Mesenteric fat pad (tissue), 1 donor: ENCODE measurements around the gene SFMBT1. TPM values are rescaled to one million over a fixed set of nuclear protein-coding genes. Genes with fewer than 3 reads are reported as not detected.
A peak's percentile ranks its signal among the peaks of the same experiment; 100 is the strongest.

Experiments used
- DNase-seq: peaks from one replicate; pipeline ENCODE4 v3.0.0-alpha.2; 2020; ENCODE audit warnings: low spot score
- long read RNA-seq: library from polyadenylated mRNA; unstranded; transcript quantifications from one replicate; pipeline ENCODE4 v2.0.0, GENCODE V29; 2020
- total RNA-seq: library from RNA; stranded (reverse); fragmentation: NEBNext Ultra II Directional; extraction: Animal tissue kit (Norgen Biotek cat#: 25700); gene quantifications from one replicate; pipeline ENCODE4 v1.2.1, GENCODE V29; 2021
- donor health status: DM: yes; HTN: yes; CAD: no.

The SFMBT1 gene, protein sequence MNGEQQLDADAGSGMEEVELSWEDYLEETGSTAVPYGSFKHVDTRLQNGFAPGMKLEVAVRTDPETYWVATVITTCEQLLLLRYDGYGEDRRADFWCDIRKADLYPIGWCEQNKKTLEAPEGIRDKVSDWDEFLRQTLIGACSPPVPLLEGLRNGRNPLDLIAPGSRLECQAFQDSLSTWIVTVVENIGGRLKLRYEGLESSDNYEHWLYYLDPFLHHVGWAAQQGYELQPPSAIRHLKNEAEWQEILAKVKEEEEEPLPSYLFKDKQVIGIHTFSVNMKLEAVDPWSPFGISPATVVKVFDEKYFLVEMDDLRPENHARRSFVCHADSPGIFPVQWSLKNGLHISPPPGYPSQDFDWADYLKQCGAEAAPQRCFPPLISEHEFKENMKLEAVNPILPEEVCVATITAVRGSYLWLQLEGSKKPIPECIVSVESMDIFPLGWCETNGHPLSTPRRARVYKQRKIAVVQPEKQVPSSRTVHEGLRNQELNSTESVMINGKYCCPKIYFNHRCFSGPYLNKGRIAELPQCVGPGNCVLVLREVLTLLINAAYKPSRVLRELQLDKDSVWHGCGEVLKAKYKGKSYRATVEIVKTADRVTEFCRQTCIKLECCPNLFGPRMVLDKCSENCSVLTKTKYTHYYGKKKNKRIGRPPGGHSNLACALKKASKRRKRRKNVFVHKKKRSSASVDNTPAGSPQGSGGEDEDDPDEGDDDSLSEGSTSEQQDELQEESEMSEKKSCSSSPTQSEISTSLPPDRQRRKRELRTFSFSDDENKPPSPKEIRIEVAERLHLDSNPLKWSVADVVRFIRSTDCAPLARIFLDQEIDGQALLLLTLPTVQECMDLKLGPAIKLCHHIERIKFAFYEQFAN
- total RNA-seq, result 8.9 TPM
- long read RNA-seq, partial matches to known transcripts, result 12 of 18 reads
- long read RNA-seq, other reads (novel, unspliced or antisense), result 6 of 18 reads

DNA sequence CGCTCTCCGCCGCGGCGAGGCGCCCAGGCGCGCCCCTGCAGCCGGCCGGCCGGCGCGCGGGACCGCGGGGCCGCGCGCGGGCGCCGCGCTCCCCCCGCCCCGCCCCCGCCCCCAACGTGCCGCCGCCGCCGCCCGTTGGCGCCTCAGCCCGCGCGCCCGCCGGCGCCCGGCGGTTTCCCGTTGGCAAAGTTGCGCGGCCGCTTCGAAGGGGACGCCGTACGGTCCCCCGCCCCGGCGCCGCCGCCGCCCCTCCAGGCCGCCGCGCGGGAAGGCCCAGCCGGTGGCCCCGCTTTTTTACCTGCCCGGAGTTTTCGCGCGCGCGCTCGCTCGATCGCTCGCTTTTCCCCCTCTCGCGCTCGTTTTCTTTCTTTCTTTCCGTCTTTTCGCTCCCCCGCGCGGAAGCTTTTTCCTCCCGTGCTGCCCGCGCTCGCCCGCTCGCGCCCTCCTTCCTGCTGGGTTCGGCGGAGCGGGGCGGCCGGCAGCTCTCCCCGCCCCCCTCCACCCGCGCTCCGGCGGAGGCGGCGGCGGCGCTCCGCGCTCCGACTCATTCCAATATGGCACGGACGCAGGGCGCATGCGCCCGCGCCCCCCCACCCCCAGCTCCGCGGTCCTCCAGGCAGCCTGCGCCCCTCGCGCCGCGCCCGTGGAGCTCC, at the start of gene SFMBT1:
SFMBT1 (minus strand) TSS at position 556 of the 653 bp plus-strand sequence. CDS start 76,945 bp downstream, outside the sequence.
- DNase-seq, result no peak

DNA sequence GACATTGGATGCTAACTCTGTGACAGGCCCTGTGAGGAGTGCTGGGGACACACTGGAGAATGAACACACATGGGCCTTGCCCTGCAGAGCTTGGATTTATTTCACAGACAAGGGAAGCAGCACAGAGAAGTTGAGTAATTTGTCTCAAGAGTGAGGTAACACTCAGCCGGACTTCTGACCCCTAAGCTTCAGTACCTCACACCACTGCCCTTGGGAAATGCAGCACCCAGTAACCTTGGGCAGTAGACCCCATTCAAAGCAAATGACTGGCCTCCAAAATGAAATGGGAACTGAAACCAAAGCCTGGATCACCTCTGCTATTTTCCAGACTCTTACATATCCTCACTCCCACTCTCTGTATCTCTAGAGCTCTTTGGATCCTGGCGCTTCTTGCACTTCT, 47.1 kb upstream of the SFMBT1 start:
- DNase-seq, result no peak

DNA sequence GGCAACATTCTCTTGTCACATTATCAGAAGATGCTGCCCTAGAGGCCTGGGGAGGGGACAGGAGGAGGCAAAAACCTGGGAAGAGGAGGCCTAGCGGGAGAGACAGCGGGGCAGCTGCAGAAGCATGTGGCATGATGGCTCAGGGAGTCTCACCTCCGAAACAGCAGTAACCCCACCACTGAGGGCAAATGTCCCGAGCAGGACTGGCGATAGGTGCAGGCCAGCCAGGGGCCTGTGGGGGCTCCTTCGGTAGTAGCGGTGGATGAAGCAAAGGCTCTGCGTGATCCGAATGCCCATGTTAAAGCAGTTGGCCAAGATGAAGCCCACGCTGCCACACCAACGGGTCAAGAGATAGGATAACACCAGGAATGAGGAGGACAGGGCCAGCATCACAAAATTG, 46.3 kb upstream of the SFMBT1 start:
- DNase-seq, result no peak

DNA sequence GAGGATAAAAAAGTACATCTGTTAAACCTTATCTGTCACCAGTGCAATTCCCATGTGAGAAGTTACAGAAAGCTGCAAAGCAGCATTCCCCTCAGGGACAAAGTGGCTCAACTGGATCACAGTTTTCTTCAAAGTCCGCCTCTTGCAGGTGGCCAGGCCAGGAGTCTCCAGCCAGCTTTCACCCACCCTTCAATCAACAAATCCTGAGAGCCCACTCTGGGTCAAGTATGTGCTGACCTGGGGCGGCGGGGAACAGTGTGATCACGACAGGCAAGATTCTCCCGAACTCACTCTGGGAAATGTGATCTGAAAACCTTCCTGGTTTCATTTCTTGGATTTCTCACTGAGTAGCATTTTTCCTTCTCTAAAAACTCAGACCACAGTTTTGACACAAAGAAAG, 45.1 kb upstream of the SFMBT1 start:
- no peak for DNase-seq

DNA sequence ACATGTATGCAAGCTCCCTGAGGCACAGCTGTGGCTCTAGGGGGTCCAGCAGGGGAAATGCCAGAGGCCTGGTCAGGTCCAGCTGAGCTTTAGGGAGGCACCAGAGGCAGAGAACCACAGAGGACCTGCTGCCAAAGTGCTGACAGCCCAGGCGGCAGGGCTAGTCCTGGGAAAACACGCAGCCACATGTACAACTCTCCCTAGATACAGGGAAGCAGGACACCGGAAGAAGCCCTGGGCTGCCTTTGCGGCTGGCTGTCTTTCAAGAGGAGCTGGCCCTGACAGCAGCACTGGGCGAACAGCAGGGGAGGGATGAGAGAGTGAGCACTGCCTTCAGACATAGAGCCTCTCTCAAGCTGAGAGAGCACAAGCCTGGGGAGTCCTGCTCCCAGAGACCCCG, 43.6 kb upstream of the SFMBT1 start:
- DNase-seq, result no peak

DNA sequence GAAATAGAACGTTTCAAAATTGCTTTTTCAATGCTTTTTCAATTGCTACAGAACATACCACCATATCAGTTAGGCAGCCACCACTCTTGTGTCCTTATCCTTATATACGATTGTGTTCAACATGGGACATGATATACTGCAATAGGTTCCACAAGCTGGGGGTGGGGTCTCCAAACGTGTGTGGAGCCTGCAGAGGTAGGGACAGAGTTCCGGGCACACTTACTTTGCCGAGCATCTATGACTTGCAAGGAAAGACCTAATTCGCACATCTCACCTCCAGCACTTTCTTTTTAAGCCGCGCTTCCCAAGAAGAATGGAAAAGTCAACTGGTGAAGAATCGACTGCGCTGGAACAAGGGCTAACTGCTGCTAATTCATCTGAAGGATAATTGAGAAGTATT, 39.6 kb upstream of the SFMBT1 start:
- peak; percentile 1 for DNase-seq

DNA sequence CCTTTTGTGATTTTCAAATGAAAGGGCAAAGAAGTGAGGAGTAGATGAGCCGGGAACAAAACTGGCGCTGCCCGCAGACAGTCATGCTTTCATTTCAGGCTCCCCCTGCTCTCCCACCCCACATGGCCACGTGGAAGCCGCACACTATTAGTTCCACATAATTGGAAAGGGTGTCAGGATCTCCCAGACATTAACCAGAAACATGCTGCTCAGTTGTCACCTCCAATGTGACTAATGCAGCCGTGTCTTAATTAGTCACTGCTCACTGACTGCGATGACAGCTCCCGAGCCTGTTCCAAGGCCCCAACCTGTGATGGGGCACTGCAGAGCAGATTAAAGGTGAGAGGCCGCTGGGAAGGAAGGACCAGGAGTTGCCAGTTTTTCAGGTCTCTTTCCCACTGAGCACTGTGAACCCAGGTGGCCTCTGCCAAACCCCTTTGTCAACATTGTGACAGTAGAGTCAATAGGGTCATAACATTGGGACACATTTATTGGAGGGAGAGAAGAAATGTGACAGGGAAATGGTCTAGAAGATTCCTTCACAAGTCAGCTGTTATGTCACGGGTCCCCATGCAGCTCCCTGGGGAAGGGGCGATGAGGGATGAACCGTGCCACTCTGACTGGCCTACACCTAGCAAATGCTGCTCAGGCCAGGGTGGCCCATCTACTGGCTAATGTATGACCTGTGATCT, 38.6 kb upstream of the SFMBT1 start:
- peak; percentile 57 for DNase-seq

DNA sequence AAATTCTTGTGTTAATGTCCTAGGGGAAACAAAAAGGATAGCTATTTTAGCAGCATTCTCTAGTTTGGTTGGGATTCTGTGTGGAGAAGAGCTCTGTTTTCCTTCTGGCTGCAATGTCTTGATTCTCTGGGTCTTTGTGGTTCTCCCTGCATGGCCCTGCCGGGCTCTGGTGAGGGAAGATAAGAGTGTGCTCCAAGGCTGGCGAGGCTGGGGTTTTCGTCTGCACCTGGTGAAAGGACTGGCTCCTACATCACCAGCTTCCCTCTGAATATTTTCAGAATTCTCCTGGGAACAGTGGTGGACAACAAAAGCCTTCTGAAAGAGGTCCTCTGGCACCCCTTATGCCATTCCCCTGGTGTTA, 38.1 kb upstream of the SFMBT1 start:
- no peak for DNase-seq

DNA sequence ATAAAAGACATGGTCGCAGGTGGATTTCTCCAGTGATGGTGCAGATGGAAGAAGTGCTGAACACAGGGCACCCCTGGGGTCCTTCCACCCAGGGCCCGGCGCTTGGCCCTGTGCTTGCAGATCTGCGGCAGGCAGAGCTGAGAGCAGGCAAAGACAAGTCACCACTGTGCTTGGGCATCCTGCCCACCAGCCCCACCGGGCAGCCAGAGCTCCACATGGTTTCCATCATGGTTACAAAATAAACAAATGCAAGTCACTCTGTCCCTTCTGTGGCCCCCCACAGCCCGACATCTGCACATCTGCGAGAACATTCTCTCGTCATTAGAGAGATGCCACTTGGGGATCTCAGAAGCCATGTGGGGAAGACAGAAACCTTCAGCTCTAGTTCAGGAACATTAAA, 37.6 kb upstream of the SFMBT1 start:
- DNase-seq, result peak; percentile 86

DNA sequence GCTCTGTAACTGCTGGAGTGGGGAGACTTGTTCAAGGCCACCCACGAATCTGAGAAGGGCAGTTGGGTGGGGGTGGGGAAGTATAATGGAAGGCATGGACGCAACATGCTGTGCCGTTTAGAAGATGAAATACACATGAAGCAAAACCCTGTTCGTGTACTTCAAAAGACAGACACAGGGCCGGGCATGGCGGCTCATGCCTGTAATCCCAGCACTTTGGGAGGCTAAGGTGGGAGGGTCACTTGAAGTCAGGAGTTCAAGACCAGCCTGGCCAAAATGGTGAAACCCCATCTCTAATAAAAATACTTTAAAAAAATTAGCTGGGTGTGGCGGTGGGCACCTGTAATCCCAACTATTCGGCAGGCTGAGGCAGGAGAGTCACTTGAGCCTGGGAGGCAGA, 36.9 kb upstream of the SFMBT1 start:
- DNase-seq, result peak; percentile 68

DNA sequence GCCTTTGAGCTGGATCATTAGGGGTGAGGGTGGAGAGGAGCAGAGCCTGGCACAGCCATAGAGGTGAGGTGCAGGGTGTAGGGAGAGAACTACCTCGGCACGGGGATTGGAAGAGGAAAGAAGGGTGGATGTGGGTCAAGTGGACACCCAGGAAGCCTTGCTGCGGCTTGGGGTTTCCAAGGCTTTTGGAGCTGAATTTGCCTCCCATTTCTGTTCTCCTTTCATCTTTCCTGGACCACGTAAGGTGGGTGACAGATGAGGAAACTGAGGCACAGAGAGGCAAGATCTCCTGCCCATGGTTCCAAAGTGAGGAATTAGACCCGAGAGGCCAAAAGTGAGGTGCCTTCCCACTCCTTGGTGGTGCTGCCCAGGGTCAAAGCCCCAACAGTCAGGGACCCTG, 35.4 kb upstream of the SFMBT1 start:
- peak; percentile 67 for DNase-seq

DNA sequence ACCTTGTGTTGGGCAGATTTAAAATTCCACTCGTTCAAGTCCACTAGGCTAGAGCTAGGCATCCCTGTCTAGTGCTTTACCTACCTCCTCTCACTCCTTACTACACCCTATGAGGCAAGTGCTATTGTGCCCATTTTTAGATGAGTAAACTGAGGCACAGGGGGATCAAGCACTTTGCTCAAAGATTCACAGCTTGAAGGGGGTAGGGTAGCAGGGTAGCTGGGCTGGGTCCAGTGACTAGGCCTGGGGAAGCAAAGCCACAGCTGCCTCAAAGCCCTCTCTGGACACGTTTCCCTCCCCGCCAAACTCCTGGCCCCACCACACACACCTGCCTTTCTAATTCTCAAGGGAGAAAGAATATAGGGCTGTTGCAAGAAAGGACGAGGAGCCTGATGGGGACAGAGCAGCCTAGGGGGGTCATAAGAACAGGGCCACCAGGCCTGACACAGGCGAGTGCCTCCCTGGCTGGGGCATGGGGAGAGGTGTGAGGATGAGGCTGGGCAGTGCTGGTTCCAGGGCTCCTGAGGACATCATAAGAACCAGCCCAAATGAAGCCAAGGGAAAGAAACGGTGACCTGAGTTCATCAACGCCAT, 34.8 kb upstream of the SFMBT1 start:
- peak; percentile 41 for DNase-seq

DNA sequence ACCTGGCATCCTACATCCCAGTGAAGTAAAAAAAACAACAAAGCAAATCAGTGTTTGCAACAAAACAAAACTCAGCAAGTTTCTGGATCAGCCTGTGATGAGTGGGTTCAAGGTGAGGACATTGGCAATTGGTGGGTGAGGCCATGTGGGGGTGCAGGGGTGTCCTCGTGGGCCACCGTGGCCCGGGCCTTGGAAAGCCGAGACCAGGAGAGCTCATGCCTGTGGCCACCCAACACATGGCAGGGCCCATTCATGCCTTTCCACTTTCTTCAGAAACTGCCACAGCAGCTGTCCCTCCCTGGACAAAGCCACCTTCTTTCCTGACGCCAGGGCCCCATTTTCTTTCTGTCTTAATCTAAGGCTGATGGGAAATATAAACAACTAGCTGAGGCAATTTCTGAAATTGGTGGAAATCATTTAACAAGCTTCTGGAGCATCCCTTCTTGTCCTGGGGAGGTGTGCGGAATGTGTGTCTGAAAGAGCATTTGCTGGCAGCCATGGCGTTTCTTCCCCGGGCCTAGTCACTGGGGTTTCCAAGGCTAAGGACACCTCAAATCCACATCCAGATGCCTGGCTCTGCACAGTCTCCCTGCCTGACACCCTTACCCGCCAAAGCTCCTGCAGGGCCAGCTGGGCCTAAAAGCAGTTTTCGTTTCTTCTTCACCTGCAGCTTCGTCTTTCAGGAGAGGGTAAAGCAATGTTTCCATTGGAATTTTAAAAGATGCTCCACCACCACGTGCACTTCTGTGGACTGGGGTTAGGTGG, 34.1 kb upstream of the SFMBT1 start:
- DNase-seq, result peak; percentile 43

DNA sequence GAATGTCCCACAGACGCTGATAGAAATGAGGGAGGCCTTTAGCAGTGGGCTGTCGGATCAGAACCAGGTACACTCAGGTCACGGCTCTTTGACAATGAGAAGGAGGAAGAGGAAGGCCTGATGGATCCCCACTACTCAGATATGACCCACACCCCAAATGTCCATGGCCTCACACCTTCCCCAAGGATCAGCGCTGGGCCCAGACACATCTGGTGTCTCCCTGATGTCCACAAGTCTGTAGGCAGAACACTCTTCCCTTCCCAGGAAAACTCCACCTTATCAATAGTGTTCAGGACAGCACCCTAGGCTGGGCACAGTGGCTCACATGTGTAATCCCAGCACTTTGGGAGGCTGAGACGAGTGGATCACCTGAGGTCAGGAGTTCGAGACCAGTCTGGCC, 33.3 kb upstream of the SFMBT1 start:
- DNase-seq, result no peak

DNA sequence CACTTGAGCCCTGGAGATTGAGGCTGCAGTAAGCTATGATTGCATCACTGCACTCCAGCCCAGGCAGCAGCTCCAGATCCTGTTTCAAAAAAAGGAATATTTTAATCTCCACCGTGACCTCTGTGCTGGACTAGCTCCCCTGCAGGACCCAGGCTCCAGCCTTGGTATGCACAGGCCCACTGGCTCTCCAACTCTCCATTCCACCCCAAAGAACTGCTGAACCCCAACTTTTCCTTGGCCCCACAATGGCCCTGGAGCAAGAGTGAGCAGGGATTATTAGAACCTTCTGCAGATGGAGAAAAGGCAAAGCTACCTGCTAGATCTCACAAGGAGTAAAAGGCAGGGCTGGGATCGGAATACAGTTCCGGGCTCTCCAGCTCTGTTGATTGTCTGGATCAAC, 32.8 kb upstream of the SFMBT1 start:
- peak; percentile 41 for DNase-seq

DNA sequence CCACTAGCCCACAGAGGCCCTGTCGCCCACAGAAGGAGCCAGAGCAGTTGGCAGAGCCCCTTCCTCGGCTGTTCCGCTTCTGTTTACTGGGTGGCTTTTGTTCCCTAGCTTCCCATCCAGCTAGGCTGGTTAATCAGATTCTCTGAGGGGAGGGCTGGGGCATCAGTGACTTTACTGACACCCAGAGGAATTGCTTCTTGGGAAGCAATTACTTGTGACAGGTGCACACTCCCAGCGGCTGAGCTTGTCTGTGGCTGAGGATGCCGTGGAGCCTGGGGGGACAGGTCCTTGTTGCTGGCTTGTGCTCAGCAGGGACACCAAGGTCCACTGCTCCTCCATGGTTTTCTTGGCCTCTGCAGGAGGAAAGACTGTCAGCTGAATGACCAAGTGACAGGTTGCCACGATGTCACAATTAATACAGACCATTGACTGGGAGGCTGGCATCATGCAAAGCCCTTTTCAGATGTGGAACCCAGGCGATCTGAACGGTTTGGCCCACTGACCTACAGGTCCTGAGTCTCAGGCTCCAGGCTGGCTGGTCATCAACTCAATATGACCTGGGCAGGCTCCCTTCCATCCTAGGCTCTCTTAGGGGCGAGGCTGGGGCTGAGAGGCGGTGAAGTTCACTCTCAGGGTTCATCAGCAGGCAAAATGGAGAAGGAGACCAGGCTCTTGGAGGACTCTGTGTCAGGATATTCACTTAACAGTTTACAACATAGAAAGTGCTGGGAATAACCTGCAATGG, 31.8 kb upstream of the SFMBT1 start:
- peak; percentile 71 for DNase-seq

DNA sequence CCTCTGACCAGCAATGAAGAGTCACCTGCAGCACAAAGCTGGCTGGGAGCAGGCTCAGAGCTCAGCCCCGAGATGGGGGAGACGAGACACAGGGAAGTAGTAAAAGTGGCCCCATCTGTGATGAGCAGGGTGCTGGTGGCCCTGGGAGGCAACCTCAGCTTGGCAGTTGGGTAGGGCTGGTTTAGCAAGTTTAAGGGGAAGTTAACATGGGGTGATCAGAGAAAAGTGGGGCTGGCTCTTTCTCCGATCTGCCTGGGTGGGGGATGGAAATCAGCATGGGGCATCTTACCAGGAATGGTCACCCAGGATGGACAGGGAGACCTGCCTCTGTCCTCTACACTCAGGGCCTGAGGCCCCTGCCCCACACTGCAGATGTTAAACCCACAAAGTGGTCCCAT, 29.9 kb upstream of the SFMBT1 start:
- DNase-seq, result peak; percentile 77

DNA sequence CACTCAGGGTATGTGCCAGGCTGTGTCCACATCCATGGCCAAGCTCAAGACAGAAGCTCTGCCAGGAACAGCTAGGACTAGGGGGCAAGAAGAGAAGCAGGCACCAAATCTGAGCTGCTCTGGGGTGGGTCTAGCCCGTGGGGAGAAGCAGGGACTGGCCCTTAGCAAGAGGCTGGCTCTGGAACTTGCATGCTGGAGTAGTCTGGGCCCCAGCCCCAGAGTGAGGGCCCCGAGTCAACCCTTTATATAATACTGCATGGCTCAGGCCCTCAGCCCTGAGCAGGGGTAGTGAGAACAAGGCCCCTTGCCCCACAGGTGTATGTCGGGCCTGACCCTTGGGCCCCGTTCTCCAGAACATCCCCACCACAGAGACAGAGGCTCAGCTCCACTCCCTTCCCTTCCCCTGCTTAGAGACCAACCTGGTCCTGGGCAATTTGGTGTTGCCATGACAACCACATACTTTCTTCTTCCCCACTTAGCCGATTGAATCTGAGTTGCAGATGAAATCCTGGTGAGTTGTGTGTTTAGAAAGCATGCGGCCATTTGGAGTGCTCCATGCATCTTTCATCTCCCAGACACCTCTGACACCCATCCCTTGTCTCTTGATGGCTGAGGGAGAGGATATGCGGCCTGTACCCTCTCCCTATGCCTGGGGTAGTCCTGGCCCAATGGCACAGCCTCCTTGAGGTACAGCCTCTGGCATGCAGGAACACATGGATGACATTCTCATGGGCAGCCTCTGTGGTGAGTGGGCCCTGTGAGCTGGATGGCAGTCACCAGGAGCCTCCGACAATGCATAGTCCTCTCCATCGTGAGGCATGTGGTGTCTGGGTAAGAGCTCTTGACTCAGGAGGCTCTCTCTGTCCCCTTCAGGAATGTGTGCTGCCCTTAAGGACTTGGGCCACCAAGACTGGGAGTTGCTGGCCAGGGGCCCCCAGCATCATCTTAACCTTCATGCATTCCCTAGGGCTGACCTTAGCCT, 29.2 kb upstream of the SFMBT1 start:
- DNase-seq, result peak; percentile 60
